ENCODE data around the gene RGS9. TPM values are rescaled to one million over a fixed set of nuclear protein-coding genes. Genes with fewer than 3 reads are reported as not detected.

RGS9 gene
- total and polyA plus RNA-seq, 2 donors (not counting 1 experiment from before 2014, with no cell fraction given) = 1.6 to 1.7 TPM

- Histone ChIP-seq H3K4me3 (replicated peaks in 1 of 4; ENCODE audit: control extremely low read depth in 1 of 4, insufficient read depth in 1 of 4, low read depth in 3 of 4, low read length in 4 of 4) (no peak overlapping the region), H2AFZ (ENCODE audit: low read length) (no peak overlapping the region), H3K4me2 (ENCODE audit: extremely low read depth, insufficient read depth, low read length) (no peak overlapping the region), H3K27ac (ENCODE audit: insufficient read depth, low read length) (no peak overlapping the region), H3K9me3 (ENCODE audit: control insufficient read depth, insufficient read depth, low read depth, low read length) (no peaks in the 10 kb centered on the region), H3K27me3 (ENCODE audit: control insufficient read depth, insufficient read depth, low read length) (no peaks in the 10 kb centered on the region), H4K20me1 (ENCODE audit: control insufficient read depth, extremely low read depth, insufficient read depth, low read length) (no peaks in the 10 kb centered on the region), H3K9ac (ENCODE audit: insufficient read depth, low read length) (no peak overlapping the region), H3K4me1 (ENCODE audit: control insufficient read depth, extremely low read depth, insufficient read depth, low read length) (no peaks in the 10 kb centered on the region), H3K79me2 (ENCODE audit: control insufficient read depth, insufficient read depth, low read length) (no peaks in the 10 kb centered on the region), H3K36me3 (ENCODE audit: control insufficient read depth, insufficient read depth, low read length) (no peaks in the 10 kb centered on the region)
- no peak for DNase-seq (ENCODE audit: low read depth in 2 of 2)
- TF ChIP-seq CTCF (conservative IDR thresholded peaks at IDR 0.05 in 1 of 2, IDR thresholded peaks at IDR 0.05 in 1 of 2; ENCODE audit: low read depth in 1 of 2, low read length in 2 of 2) (no peak), EZH2 (IDR thresholded peaks at IDR 0.05; ENCODE audit: low read length, missing control alignments) (no peak)
These were observed 19.8 kb downstream of the RGS9 start for GRCh38 chr17:65156835-65157565.

GRCh38 chr17:65158041-65158440 lies 20.9 kb downstream of the RGS9 start:
- no peak overlapping the region for H3K27ac ChIP-seq (ENCODE audit: insufficient read depth, low read length)
- H4K20me1 ChIP-seq (ENCODE audit: control insufficient read depth, extremely low read depth, insufficient read depth, low read length) = no peaks in the 10 kb centered on the region
- H3K9me3 ChIP-seq (ENCODE audit: control insufficient read depth, insufficient read depth, low read depth, low read length) = no peaks in the 10 kb centered on the region
- H3K4me3 ChIP-seq (replicated peaks in 1 of 4; ENCODE audit: control extremely low read depth in 1 of 4, insufficient read depth in 1 of 4, low read depth in 3 of 4, low read length in 4 of 4) = no peak overlapping the region
- H3K4me2 ChIP-seq (ENCODE audit: extremely low read depth, insufficient read depth, low read length) = no peak overlapping the region
- no peaks in the 10 kb centered on the region for H3K4me1 ChIP-seq (ENCODE audit: control insufficient read depth, extremely low read depth, insufficient read depth, low read length)
- no peaks in the 10 kb centered on the region for H3K27me3 ChIP-seq (ENCODE audit: control insufficient read depth, insufficient read depth, low read length)
- no peaks in the 10 kb centered on the region for H3K36me3 ChIP-seq (ENCODE audit: control insufficient read depth, insufficient read depth, low read length)
- no peak for DNase-seq (ENCODE audit: low read depth in 2 of 2)
- H3K9ac ChIP-seq (ENCODE audit: insufficient read depth, low read length) = no peak overlapping the region
- H3K79me2 ChIP-seq (ENCODE audit: control insufficient read depth, insufficient read depth, low read length) = no peaks in the 10 kb centered on the region
- no peak for TF ChIP-seq EZH2 (IDR thresholded peaks at IDR 0.05; ENCODE audit: low read length, missing control alignments)
- no peak for TF ChIP-seq CTCF (conservative IDR thresholded peaks at IDR 0.05 in 1 of 2, IDR thresholded peaks at IDR 0.05 in 1 of 2; ENCODE audit: low read depth in 1 of 2, low read length in 2 of 2)
- H2AFZ ChIP-seq (ENCODE audit: low read length) = no peak overlapping the region

- DNase-seq (ENCODE audit: low read depth in 2 of 2) = no peak
These were observed 21.5 kb downstream of the RGS9 start for GRCh38 chr17:65158622-65159021.

More at GRCh38 chr17:65158622-65159021, 21.5 kb downstream of the RGS9 start:
- Histone ChIP-seq H3K27ac (ENCODE audit: insufficient read depth, low read length) (no peak overlapping the region), H2AFZ (ENCODE audit: low read length) (no peak overlapping the region), H3K9ac (ENCODE audit: insufficient read depth, low read length) (no peak overlapping the region), H3K4me2 (ENCODE audit: extremely low read depth, insufficient read depth, low read length) (no peak overlapping the region), H3K79me2 (ENCODE audit: control insufficient read depth, insufficient read depth, low read length) (no peaks in the 10 kb centered on the region), H3K36me3 (ENCODE audit: control insufficient read depth, insufficient read depth, low read length) (no peaks in the 10 kb centered on the region), H3K4me3 (replicated peaks in 1 of 4; ENCODE audit: control extremely low read depth in 1 of 4, insufficient read depth in 1 of 4, low read depth in 3 of 4, low read length in 4 of 4) (no peak overlapping the region), H3K27me3 (ENCODE audit: control insufficient read depth, insufficient read depth, low read length) (no peaks in the 10 kb centered on the region), H4K20me1 (ENCODE audit: control insufficient read depth, extremely low read depth, insufficient read depth, low read length) (no peaks in the 10 kb centered on the region), H3K4me1 (ENCODE audit: control insufficient read depth, extremely low read depth, insufficient read depth, low read length) (no peaks in the 10 kb centered on the region), H3K9me3 (ENCODE audit: control insufficient read depth, insufficient read depth, low read depth, low read length) (no peaks in the 10 kb centered on the region)
- no peak for TF ChIP-seq CTCF (conservative IDR thresholded peaks at IDR 0.05 in 1 of 2, IDR thresholded peaks at IDR 0.05 in 1 of 2; ENCODE audit: low read depth in 1 of 2, low read length in 2 of 2)
- no peak for TF ChIP-seq EZH2 (IDR thresholded peaks at IDR 0.05; ENCODE audit: low read length, missing control alignments)

All from fibroblast of lung (primary cell).